Gastroesophageal sphincter (tissue), 3 donors: ENCODE measurements around the gene HMHB1.

Source experiments
- EP300 ChIP-seq: sonication (generic); formaldehyde crosslinking; IDR thresholded peaks from one replicate; pipeline ENCODE4 v1.6.1; 2017; ENCODE audit warnings: antibody characterized with exemption, mild to moderate bottlenecking
- POLR2A ChIP-seq, 2 donors: fragments of 450-650 bp; IDR thresholded peaks; one replicate each; pipeline ENCODE4 v1.6.1; 2017; ENCODE audit warnings: antibody characterized with exemption in 2 of 2, mild to moderate bottlenecking in 2 of 2, moderate library complexity in 1 of 2
- POLR2AphosphoS5 ChIP-seq: sonication (generic); formaldehyde crosslinking; IDR thresholded peaks from one replicate; pipeline ENCODE4 v1.6.1; 2017; ENCODE audit warnings: antibody characterized with exemption
- TF ChIP-seq, protein P1 (sequence below), 4 experiments: fragments of 200-600 bp in 2 of 4; fragments of 450-650 bp in 2 of 4; sonication (generic) in 1 of 4; IDR thresholded peaks; one replicate each; pipeline ENCODE4 v1.5.1; 2017 to 2019; ENCODE audit warnings: antibody characterized with exemption in 4 of 4, mild to moderate bottlenecking in 2 of 4, moderate library complexity in 2 of 4

DNA sequence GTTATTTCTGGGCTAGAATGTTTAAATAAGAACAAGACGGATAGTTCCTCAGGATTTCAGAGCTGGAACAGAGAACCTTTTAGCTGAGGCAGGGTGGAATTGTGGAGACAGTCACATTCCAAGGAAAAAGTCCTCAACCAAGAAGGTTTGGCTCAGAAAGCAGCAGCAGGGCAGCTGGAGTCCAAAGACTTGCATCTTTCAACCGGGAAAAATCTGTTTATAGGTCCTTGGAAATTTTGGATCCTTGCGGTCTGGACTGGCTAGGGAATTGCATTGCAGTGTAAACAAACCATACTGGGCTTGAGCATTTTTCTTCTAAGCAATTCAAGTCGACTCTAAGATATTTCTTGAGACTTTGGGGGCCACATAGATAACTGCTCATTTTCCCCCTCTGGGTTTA, 40.8 kb upstream of the HMHB1 start:
- TF ChIP-seq, protein P1, sequence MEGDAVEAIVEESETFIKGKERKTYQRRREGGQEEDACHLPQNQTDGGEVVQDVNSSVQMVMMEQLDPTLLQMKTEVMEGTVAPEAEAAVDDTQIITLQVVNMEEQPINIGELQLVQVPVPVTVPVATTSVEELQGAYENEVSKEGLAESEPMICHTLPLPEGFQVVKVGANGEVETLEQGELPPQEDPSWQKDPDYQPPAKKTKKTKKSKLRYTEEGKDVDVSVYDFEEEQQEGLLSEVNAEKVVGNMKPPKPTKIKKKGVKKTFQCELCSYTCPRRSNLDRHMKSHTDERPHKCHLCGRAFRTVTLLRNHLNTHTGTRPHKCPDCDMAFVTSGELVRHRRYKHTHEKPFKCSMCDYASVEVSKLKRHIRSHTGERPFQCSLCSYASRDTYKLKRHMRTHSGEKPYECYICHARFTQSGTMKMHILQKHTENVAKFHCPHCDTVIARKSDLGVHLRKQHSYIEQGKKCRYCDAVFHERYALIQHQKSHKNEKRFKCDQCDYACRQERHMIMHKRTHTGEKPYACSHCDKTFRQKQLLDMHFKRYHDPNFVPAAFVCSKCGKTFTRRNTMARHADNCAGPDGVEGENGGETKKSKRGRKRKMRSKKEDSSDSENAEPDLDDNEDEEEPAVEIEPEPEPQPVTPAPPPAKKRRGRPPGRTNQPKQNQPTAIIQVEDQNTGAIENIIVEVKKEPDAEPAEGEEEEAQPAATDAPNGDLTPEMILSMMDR (IDR thresholded peaks at IDR 0.05), result no peak
- TF ChIP-seq POLR2AphosphoS5 (no peak), POLR2A (IDR thresholded peaks at IDR 0.05) (no peak), EP300 (no peak)
